HEK293T (cell line): Measurements from ENCODE around the gene ATF7.

Source experiments
- CTBP1 ChIP-seq: fragments of 450-650 bp; IDR thresholded peaks from 2 replicates; pipeline ENCODE4 v1.6.1; 2016; ENCODE audit warnings: borderline replicate concordance
- LEF1 ChIP-seq: fragments of 450-650 bp; IDR thresholded peaks from 2 replicates; pipeline ENCODE4 v1.6.1; 2017; ENCODE audit warnings: mild to moderate bottlenecking, borderline replicate concordance
- NFRKB ChIP-seq: fragments of 450-650 bp; IDR thresholded peaks from 2 replicates; pipeline ENCODE4 v1.6.1; 2016; ENCODE audit warnings: mild to moderate bottlenecking, moderate library complexity
- ZNF384 ChIP-seq: fragments of 450-650 bp; IDR thresholded peaks from 2 replicates; pipeline ENCODE4 v1.6.1; 2016

- TF ChIP-seq CTBP1, result no peak
- TF ChIP-seq NFRKB, result no peak
- no peak for TF ChIP-seq LEF1
- TF ChIP-seq ZNF384, result no peak
Measured at GRCh38 chr12:53504004-53504920, 121.9 kb downstream of the ATF7 start.
